OCI-LY1 (cell line): ENCODE data around the gene KCNIP3.

Source experiments
- H2AFZ ChIP-seq: fragments of 200-600 bp; sonication (generic), shearing (Covaris generic); 2 replicates; pipeline ENCODE4 v1.6.0; 2014; ENCODE audit warnings: antibody characterized with exemption, mild to moderate bottlenecking, low read length
- H3F3A ChIP-seq: fragments of 200-600 bp; sonication (generic), shearing (Covaris generic); 2 replicates; pipeline ENCODE4 v1.6.0; 2014; ENCODE audit warnings: mild to moderate bottlenecking, antibody characterized with exemption, low read length, moderate library complexity; ENCODE audit not compliant: insufficient read depth
- H3K27ac ChIP-seq: fragments of 200-600 bp; sonication (generic); 2 replicates; pipeline ENCODE4 v1.5.1; 2014; ENCODE audit warnings: low read length, mixed run types, mild to moderate bottlenecking, low read depth; ENCODE audit not compliant: poor library complexity, severe bottlenecking
- H3K27me3 ChIP-seq: fragments of 200-600 bp; sonication (generic); 2 replicates; pipeline ENCODE4 v1.6.0; 2014; ENCODE audit warnings: antibody characterized with exemption, mild to moderate bottlenecking, low read length, moderate library complexity; ENCODE audit not compliant: insufficient read depth
- H3K36me3 ChIP-seq: fragments of 200-600 bp; sonication (generic); 2 replicates; pipeline ENCODE4 v1.6.1; 2014; ENCODE audit warnings: mild to moderate bottlenecking, antibody characterized with exemption, low read length, moderate library complexity, mixed read lengths; ENCODE audit not compliant: insufficient read depth
- H3K4me1 ChIP-seq: fragments of 200-600 bp; sonication (generic); 2 replicates; pipeline ENCODE4 v1.5.1; 2014; ENCODE audit warnings: mild to moderate bottlenecking, low read length, moderate library complexity; ENCODE audit not compliant: insufficient read depth, severe bottlenecking
- H3K4me2 ChIP-seq: fragments of 200-600 bp; sonication (generic), shearing (Covaris generic); 2 replicates; pipeline ENCODE4 v1.6.1; 2014; ENCODE audit warnings: low read length
- H3K4me3 ChIP-seq: fragments of 200-600 bp; sonication (generic); 2 replicates; pipeline ENCODE4 v1.5.1; 2014; ENCODE audit warnings: low read length, low read depth, mild to moderate bottlenecking, mixed read lengths; ENCODE audit not compliant: poor library complexity, severe bottlenecking
- H3K79me2 ChIP-seq: fragments of 200-600 bp; shearing (Covaris generic); 2 replicates; pipeline ENCODE4 v1.6.1; 2016; ENCODE audit warnings: mixed run types, low read length, mixed read lengths; ENCODE audit not compliant: insufficient read depth
- H3K9ac ChIP-seq: fragments of 200-600 bp; sonication (generic), shearing (Covaris generic); 2 replicates; pipeline ENCODE4 v1.6.1; 2014; ENCODE audit warnings: mild to moderate bottlenecking, low read length, mixed read lengths
- H3K9me2 ChIP-seq: fragments of 200-600 bp; sonication (generic), shearing (Covaris generic); 2 replicates; pipeline ENCODE4 v1.6.1; 2014; ENCODE audit warnings: low read depth, mild to moderate bottlenecking, low read length, mixed read lengths
- H3K9me3 ChIP-seq: fragments of 200-600 bp; shearing (Covaris generic); 2 replicates; pipeline ENCODE4 v1.6.1; 2014; ENCODE audit warnings: low read length, mixed read lengths
- H4K20me1 ChIP-seq: fragments of 200-600 bp; sonication (generic), shearing (Covaris generic); 2 replicates; pipeline ENCODE4 v1.6.0; 2016; ENCODE audit warnings: mild to moderate bottlenecking, low read length; ENCODE audit not compliant: insufficient read depth
- EZH2 ChIP-seq: fragments of 200-600 bp; sonication (generic), shearing (Covaris generic); IDR thresholded peaks from 2 replicates; pipeline ENCODE4 v1.8.0; 2017; ENCODE audit warnings: borderline replicate concordance, mixed run types, mild to moderate bottlenecking, antibody characterized with exemption, low read length, moderate library complexity, mixed read lengths
- TF ChIP-seq, protein P1 (sequence below): fragments of 200-600 bp; sonication (generic), shearing (Covaris generic); IDR thresholded peaks from 2 replicates; pipeline ENCODE4 v1.5.1; 2017; ENCODE audit warnings: mild to moderate bottlenecking, antibody characterized with exemption, low read length, moderate library complexity, mixed read lengths

Gene KCNIP3

GRCh38 chr2:95265182-95265581, 32.0 kb upstream of the KCNIP3 start:
- no peak for TF ChIP-seq EZH2
- TF ChIP-seq, protein P1, sequence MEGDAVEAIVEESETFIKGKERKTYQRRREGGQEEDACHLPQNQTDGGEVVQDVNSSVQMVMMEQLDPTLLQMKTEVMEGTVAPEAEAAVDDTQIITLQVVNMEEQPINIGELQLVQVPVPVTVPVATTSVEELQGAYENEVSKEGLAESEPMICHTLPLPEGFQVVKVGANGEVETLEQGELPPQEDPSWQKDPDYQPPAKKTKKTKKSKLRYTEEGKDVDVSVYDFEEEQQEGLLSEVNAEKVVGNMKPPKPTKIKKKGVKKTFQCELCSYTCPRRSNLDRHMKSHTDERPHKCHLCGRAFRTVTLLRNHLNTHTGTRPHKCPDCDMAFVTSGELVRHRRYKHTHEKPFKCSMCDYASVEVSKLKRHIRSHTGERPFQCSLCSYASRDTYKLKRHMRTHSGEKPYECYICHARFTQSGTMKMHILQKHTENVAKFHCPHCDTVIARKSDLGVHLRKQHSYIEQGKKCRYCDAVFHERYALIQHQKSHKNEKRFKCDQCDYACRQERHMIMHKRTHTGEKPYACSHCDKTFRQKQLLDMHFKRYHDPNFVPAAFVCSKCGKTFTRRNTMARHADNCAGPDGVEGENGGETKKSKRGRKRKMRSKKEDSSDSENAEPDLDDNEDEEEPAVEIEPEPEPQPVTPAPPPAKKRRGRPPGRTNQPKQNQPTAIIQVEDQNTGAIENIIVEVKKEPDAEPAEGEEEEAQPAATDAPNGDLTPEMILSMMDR, result no peak
- H3K9me2 ChIP-seq, result no peaks in the 10 kb centered on the region
- no peaks in the 10 kb centered on the region for H4K20me1 ChIP-seq
- H3K9me3 ChIP-seq, result no peaks in the 10 kb centered on the region
- H3K79me2 ChIP-seq, result no peaks in the 10 kb centered on the region
- no peak overlapping the region for H3K9ac ChIP-seq
- H3K27ac ChIP-seq, result no peak overlapping the region
- no peaks in the 10 kb centered on the region for H3K4me1 ChIP-seq
- no peak overlapping the region for H2AFZ ChIP-seq
- H3K4me3 ChIP-seq, result no peak overlapping the region
- H3K36me3 ChIP-seq, result no peaks in the 10 kb centered on the region
- H3K4me2 ChIP-seq, result no peak overlapping the region
- H3K27me3 ChIP-seq, result no peaks in the 10 kb centered on the region
- H3F3A ChIP-seq, result no peaks in the 10 kb centered on the region

GRCh38 chr2:95266781-95267430, 30.2 kb upstream of the KCNIP3 start:
- H2AFZ ChIP-seq, result no peak overlapping the region
- H3K27me3 ChIP-seq, result no peaks in the 10 kb centered on the region
- no peak overlapping the region for H3K9ac ChIP-seq
- no peak for TF ChIP-seq EZH2
- TF ChIP-seq, protein P1, result no peak
- H3K4me3 ChIP-seq, result no peak overlapping the region
- no peaks in the 10 kb centered on the region for H3K9me3 ChIP-seq
- H4K20me1 ChIP-seq, result no peaks in the 10 kb centered on the region
- H3K4me2 ChIP-seq, result no peak overlapping the region
- no peaks in the 10 kb centered on the region for H3K9me2 ChIP-seq
- H3K36me3 ChIP-seq, result no peaks in the 10 kb centered on the region
- H3K79me2 ChIP-seq, result no peaks in the 10 kb centered on the region
- no peaks in the 10 kb centered on the region for H3F3A ChIP-seq
- H3K27ac ChIP-seq, result no peak overlapping the region
- no peaks in the 10 kb centered on the region for H3K4me1 ChIP-seq

GRCh38 chr2:95267458-95268210, 29.5 kb upstream of the KCNIP3 start:
- Histone ChIP-seq H3K27ac (no peak overlapping the region), H3K4me2 (no peak overlapping the region), H3K4me1 (no peaks in the 10 kb centered on the region), H3K4me3 (no peak overlapping the region), H3K36me3 (no peaks in the 10 kb centered on the region), H3K9me2 (no peaks in the 10 kb centered on the region), H3F3A (no peaks in the 10 kb centered on the region), H3K27me3 (no peaks in the 10 kb centered on the region), H4K20me1 (no peaks in the 10 kb centered on the region), H3K9ac (no peak overlapping the region), H3K9me3 (no peaks in the 10 kb centered on the region), H2AFZ (no peak overlapping the region), H3K79me2 (no peaks in the 10 kb centered on the region)
- TF ChIP-seq, protein P1, result no peak
- no peak for TF ChIP-seq EZH2
